ENCODE data around the gene CUX1. TPM values are rescaled to one million over a fixed set of nuclear protein-coding genes. Genes with fewer than 3 reads are reported as not detected.
A peak's percentile ranks its signal among the peaks of the same experiment; 100 is the strongest.

CUX1 gene
- total and polyA plus RNA-seq, 10 of the 15 experiments (the other 5 are each of a cell fraction or from before 2014, with no cell fraction given) = 6.1 to 48.6 (median 25.9) TPM

DNA sequence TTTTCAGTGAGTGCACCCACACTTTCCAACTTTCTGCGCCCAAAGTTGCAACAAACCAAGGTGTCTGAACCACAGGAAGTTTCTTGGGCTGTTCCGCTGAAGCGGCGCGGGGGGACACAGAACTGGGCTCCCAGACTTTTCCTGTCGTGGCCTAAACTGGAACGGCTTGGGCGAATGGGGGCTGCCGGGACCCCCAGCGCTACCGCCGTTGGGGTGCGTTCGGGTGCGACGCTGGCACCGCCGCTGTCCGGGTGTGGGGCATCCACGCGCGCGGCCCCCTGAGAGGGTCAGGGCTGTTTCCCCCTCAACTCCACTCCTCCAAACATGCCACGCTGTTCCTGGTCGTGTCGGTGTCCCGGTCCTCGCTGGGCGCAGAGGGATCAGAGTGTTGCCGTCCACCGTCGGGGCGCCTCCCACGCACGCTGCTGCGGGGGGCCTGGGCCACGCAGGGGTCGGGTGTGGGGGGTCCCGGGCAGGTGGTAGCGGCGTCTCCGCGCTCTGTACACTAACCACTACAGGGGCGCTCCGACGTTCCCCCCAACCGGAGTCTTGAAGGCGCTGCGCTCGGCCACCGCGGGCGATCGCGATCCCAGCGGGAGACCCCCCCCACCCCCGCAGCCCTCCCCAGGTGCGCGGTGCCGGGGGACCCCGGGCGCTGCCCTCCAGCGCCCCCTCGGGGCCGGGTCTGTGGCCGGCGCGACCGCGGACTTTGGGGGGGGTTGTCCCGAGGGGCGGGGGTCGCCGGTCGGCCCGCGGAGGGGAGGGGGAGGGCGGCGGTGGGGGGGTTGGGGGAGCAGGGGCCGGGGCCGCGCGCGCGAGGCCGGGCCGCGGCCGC lies 2.2 kb upstream of the CUX1 start (continued):
- TF ChIP-seq ZNF687 (IDR thresholded peaks at IDR 0.05) (no peak), POU2F2 (IDR thresholded peaks at IDR 0.05; ENCODE audit: borderline replicate concordance, low read depth, low read length) (no peak), BRCA1 (IDR thresholded peaks at IDR 0.05; ENCODE audit: low read depth, low read length) (no peak), RAD51 (IDR thresholded peaks at IDR 0.05) (no peak), PKNOX1 (IDR thresholded peaks at IDR 0.05) (no peak), ATF7 (IDR thresholded peaks at IDR 0.05; ENCODE audit: low read depth) (peak; percentile 44; the same call in 1 of the 2 replicates), IKZF1 (conservative IDR thresholded peaks at IDR 0.05) (peak; percentile 80), HDAC2 (IDR thresholded peaks at IDR 0.05) (no peak), BMI1 (IDR thresholded peaks at IDR 0.05; ENCODE audit: borderline replicate concordance) (no peak), SUZ12 (IDR thresholded peaks at IDR 0.05; ENCODE audit: unreplicated experiment) (no peak), DPF2 (IDR thresholded peaks at IDR 0.05) (peak; percentile 75; the same call in 1 of the 2 replicates), BACH1 (IDR thresholded peaks at IDR 0.05; ENCODE audit: borderline replicate concordance) (peak; percentile 82; the same call in 1 of the 2 replicates), LARP7 (IDR thresholded peaks at IDR 0.05) (peak; percentile 67; the same call in 1 of the 2 replicates)
- TF ChIP-seq, protein P1, sequence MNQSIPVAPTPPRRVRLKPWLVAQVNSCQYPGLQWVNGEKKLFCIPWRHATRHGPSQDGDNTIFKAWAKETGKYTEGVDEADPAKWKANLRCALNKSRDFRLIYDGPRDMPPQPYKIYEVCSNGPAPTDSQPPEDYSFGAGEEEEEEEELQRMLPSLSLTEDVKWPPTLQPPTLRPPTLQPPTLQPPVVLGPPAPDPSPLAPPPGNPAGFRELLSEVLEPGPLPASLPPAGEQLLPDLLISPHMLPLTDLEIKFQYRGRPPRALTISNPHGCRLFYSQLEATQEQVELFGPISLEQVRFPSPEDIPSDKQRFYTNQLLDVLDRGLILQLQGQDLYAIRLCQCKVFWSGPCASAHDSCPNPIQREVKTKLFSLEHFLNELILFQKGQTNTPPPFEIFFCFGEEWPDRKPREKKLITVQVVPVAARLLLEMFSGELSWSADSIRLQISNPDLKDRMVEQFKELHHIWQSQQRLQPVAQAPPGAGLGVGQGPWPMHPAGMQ (IDR thresholded peaks at IDR 0.05; ENCODE audit: borderline replicate concordance) = no peak
- TF ChIP-seq, protein P2, sequence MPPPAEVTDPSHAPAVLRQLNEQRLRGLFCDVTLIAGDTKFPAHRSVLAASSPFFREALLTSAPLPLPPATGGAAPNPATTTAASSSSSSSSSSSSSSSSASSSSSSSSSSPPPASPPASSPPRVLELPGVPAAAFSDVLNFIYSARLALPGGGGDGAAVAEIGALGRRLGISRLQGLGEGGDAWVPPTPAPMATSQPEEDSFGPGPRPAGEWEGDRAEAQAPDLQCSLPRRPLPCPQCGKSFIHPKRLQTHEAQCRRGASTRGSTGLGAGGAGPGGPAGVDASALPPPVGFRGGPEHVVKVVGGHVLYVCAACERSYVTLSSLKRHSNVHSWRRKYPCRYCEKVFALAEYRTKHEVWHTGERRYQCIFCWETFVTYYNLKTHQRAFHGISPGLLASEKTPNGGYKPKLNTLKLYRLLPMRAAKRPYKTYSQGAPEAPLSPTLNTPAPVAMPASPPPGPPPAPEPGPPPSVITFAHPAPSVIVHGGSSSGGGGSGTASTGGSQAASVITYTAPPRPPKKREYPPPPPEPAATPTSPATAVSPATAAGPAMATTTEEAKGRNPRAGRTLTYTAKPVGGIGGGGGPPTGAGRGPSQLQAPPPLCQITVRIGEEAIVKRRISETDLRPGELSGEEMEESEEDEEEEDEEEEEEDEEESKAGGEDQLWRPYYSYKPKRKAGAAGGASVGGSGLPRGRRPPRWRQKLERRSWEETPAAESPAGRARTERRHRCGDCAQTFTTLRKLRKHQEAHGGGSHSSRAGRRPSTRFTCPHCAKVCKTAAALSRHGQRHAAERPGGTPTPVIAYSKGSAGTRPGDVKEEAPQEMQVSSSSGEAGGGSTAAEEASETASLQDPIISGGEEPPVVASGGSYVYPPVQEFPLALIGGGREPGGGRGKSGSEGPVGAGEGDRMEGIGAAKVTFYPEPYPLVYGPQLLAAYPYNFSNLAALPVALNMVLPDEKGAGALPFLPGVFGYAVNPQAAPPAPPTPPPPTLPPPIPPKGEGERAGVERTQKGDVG (CRISPR knock-in tag; IDR thresholded peaks at IDR 0.05) = no peak
- TF ChIP-seq, protein P3, sequence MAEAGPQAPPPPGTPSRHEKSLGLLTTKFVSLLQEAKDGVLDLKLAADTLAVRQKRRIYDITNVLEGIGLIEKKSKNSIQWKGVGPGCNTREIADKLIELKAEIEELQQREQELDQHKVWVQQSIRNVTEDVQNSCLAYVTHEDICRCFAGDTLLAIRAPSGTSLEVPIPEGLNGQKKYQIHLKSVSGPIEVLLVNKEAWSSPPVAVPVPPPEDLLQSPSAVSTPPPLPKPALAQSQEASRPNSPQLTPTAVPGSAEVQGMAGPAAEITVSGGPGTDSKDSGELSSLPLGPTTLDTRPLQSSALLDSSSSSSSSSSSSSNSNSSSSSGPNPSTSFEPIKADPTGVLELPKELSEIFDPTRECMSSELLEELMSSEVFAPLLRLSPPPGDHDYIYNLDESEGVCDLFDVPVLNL (IDR thresholded peaks at IDR 0.05; ENCODE audit: low read depth, low read length) = no peak
